H1 (cell line): ENCODE measurements around the gene INKA2. TPM values are rescaled to one million over a fixed set of nuclear protein-coding genes. Genes with fewer than 3 reads are reported as not detected.
A peak's percentile ranks its signal among the peaks of the same experiment; 100 is the strongest.

Experiments
- BACH1 ChIP-seq: IDR thresholded peaks from 2 replicates; pipeline ENCODE4 v1.6.1; 2012; ENCODE audit warnings: low read length, improper control_type of control experiment
- BCL11A ChIP-seq, 2 experiments: IDR thresholded peaks; one replicate each; pipeline ENCODE4 v1.6.1; 2011; ENCODE audit warnings: low read depth in 2 of 2, low read length in 2 of 2, mild to moderate bottlenecking in 2 of 2
- BRCA1 ChIP-seq: IDR thresholded peaks from 2 replicates; pipeline ENCODE4 v1.6.1; 2012; ENCODE audit warnings: low read depth, low read length, improper control_type of control experiment
- CBX5 ChIP-seq: fragments of 300-800, 300-1000 bp; sonication (generic); IDR thresholded peaks from 2 replicates; pipeline ENCODE4 v1.7.1; 2016; ENCODE audit warnings: antibody characterized with exemption, low read length, low read depth
- CBX8 ChIP-seq: fragments of 300-800, 300-1000 bp; sonication (generic); IDR thresholded peaks from 2 replicates; pipeline ENCODE4 v1.7.1; 2016; ENCODE audit warnings: low read depth, low read length, borderline replicate concordance
- CEBPB ChIP-seq: IDR thresholded peaks from 2 replicates; pipeline ENCODE4 v1.6.1; 2012; ENCODE audit warnings: low read depth, low read length
- CHD1 ChIP-seq: IDR thresholded peaks from 2 replicates; pipeline ENCODE4 v1.6.1; 2012; ENCODE audit warnings: low read depth, low read length, improper control_type of control experiment
- CHD2 ChIP-seq: IDR thresholded peaks from 2 replicates; pipeline ENCODE4 v1.6.1; 2012; ENCODE audit warnings: low read length, improper control_type of control experiment
- FOSL1 ChIP-seq: IDR thresholded peaks from 2 replicates; pipeline ENCODE4 v1.6.1; 2011; ENCODE audit warnings: mild to moderate bottlenecking, low read depth, low read length, moderate library complexity; ENCODE audit not compliant: insufficient read depth
- GABPA ChIP-seq: IDR thresholded peaks from 2 replicates; pipeline ENCODE4 v1.6.1; 2011; ENCODE audit warnings: mild to moderate bottlenecking, low read length, moderate library complexity, borderline replicate concordance; ENCODE audit not compliant: insufficient read depth
- JUN ChIP-seq: IDR thresholded peaks from 2 replicates; pipeline ENCODE4 v1.6.1; 2011; ENCODE audit warnings: low read depth, mild to moderate bottlenecking, improper control_type of control experiment, low read length
- KDM1A ChIP-seq: fragments of 200-600, 300-600 bp; sonication (generic); IDR thresholded peaks from 2 replicates; pipeline ENCODE4 v1.7.1; 2016; ENCODE audit warnings: mild to moderate bottlenecking, low read length, borderline replicate concordance
- KDM4A ChIP-seq: IDR thresholded peaks from one replicate; pipeline ENCODE4 v1.7.1; 2012; ENCODE audit warnings: low read depth, mild to moderate bottlenecking, moderate library complexity, low read length, inconsistent platforms; ENCODE audit not compliant: severe bottlenecking
- KDM5A ChIP-seq: fragments of 200-600 bp; IDR thresholded peaks from 2 replicates; pipeline ENCODE4 v1.7.1; 2012; ENCODE audit warnings: mild to moderate bottlenecking, low read length, inconsistent platforms, mixed read lengths
- POLR2A ChIP-seq, 2 experiments: IDR thresholded peaks; 1 replicate in 1 of 2; 2 replicates in 1 of 2; pipeline ENCODE4 v1.6.1; 2011; ENCODE audit warnings: low read depth in 2 of 2, low read length in 2 of 2, mild to moderate bottlenecking in 2 of 2; ENCODE audit errors: control extremely low read depth in 1 of 2
- POU5F1 ChIP-seq: IDR thresholded peaks from 2 replicates; pipeline ENCODE4 v1.6.1; 2011; ENCODE audit warnings: low read depth, mild to moderate bottlenecking, low read length, moderate library complexity
- RFX5 ChIP-seq: IDR thresholded peaks from 2 replicates; pipeline ENCODE4 v1.6.1; 2011; ENCODE audit warnings: low read depth, low read length, improper control_type of control experiment, borderline replicate concordance
- SIRT6 ChIP-seq: IDR thresholded peaks from one replicate; pipeline ENCODE4 v1.7.1; 2012; ENCODE audit warnings: low read length, inconsistent platforms
- SP1 ChIP-seq: IDR thresholded peaks from 2 replicates; pipeline ENCODE4 v1.6.1; 2011; ENCODE audit warnings: low read depth, low read length
- SP2 ChIP-seq: IDR thresholded peaks from 2 replicates; pipeline ENCODE4 v1.6.1; 2012; ENCODE audit warnings: mild to moderate bottlenecking, low read length, inconsistent platforms
- SRF ChIP-seq: IDR thresholded peaks from 2 replicates; pipeline ENCODE4 v1.6.1; 2011; ENCODE audit warnings: mild to moderate bottlenecking, low read depth, low read length, moderate library complexity
- TBP ChIP-seq: IDR thresholded peaks from 2 replicates; pipeline ENCODE4 v1.6.1; 2011; ENCODE audit warnings: low read depth, low read length, improper control_type of control experiment
- TEAD4 ChIP-seq: IDR thresholded peaks from 2 replicates; pipeline ENCODE4 v1.6.1; 2012; ENCODE audit warnings: low read depth, low read length, inconsistent platforms, mixed read lengths
- polyA plus RNA-seq, 7 experiments: library from polyadenylated mRNA; depleted of rRNA in 3 of 7; stranded (reverse) in 5 of 7; unstranded in 2 of 7; fragments of >200 nt in 5 of 7; fragments of 200-250 nt in 2 of 7; gene quantifications; 1 replicate in 5 of 7; 2 replicates in 1 of 7; 4 replicates in 1 of 7; pipeline versions ENCODE4 v1.2.1 to v1.2.3, GENCODE V29; 2011 to 2013; ENCODE audit warnings: missing spikeins in 2 of 7, mixed read lengths in 2 of 7
- total RNA-seq: library from RNA; stranded (reverse); fragmentation: NEBNext Ultra II Directional; extraction: Animal tissue kit (Norgen Biotek cat#: 25700); gene quantifications from 2 replicates; pipeline ENCODE4 v1.2.1, GENCODE V29; 2021
- TF ChIP-seq, protein P1 (sequence below): IDR thresholded peaks from 2 replicates; pipeline ENCODE4 v1.6.1; 2012; ENCODE audit warnings: inconsistent platforms
- TF ChIP-seq, protein P2 (sequence below): IDR thresholded peaks from 2 replicates; pipeline ENCODE4 v1.6.1; 2012; ENCODE audit warnings: low read length, inconsistent platforms

INKA2 gene
- total and polyA plus RNA-seq, 2 of the 8 experiments (the other 6 are each of a cell fraction or from before 2014, with no cell fraction given) = 4.2 to 11.5 TPM

DNA sequence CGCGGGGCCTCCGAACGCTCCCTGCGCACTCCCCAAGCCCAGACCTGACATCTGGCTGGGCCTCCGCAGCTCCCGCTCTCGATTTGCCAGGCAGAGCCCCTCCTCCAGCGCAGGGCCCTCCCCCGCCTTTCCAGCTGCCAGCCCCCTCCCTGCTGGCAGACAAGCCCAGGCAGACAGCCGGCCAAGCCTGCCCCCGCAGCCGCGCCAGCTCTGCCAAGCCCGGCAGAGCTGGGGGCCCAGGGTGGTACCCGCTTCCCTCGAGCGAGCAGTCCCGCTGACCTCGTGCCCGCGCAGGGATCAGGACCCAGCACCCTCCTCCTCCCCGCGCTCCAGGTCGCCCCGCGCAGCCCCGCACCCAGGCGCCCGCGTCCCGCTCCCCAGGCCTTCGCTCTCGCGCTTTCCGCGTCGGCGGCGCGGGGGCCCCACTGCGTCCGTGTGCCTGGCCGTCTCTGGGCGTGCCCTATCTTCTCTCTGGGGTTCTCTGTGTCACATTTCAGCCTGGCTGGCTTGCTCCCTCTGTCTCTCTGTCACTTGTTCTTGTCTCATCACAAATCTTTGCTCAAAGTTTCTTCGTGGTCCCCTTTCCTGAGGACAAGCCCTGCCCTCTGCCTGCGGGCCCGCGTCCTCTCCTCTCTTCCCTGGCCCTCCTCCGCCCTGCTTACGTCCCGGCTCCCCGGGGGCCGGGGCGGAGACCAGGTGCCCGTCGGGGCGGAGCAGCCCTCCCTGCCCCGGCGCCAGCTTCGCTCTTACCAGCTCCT is 580 bp downstream of the INKA2 start (continued):
- TF ChIP-seq RFX5 = no peak
- TF ChIP-seq POLR2A (IDR thresholded peaks at IDR 0.05; ENCODE audit: control extremely low read depth in 1 of 2, low read depth in 2 of 2, low read length in 2 of 2) = no peak
- 0 out of 2 replicates have a peak, but pooled peaks have one; percentile 3 for TF ChIP-seq FOSL1
- no peak for TF ChIP-seq TBP
- no peak for TF ChIP-seq KDM1A
- no peak for TF ChIP-seq CHD1
- no peak for TF ChIP-seq CEBPB
- TF ChIP-seq, protein P1, sequence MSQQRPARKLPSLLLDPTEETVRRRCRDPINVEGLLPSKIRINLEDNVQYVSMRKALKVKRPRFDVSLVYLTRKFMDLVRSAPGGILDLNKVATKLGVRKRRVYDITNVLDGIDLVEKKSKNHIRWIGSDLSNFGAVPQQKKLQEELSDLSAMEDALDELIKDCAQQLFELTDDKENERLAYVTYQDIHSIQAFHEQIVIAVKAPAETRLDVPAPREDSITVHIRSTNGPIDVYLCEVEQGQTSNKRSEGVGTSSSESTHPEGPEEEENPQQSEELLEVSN = peak; percentile 77
- no peak for TF ChIP-seq SIRT6
- TF ChIP-seq SRF = no peak
- peak; percentile 64 for TF ChIP-seq KDM4A
- TF ChIP-seq TEAD4 = no peak
- no peak for TF ChIP-seq POU5F1
- no peak for TF ChIP-seq BCL11A (IDR thresholded peaks at IDR 0.05; ENCODE audit: low read depth in 2 of 2, low read length in 2 of 2)
- TF ChIP-seq KDM5A = no peak
- no peak for TF ChIP-seq CBX8
- TF ChIP-seq, protein P2, sequence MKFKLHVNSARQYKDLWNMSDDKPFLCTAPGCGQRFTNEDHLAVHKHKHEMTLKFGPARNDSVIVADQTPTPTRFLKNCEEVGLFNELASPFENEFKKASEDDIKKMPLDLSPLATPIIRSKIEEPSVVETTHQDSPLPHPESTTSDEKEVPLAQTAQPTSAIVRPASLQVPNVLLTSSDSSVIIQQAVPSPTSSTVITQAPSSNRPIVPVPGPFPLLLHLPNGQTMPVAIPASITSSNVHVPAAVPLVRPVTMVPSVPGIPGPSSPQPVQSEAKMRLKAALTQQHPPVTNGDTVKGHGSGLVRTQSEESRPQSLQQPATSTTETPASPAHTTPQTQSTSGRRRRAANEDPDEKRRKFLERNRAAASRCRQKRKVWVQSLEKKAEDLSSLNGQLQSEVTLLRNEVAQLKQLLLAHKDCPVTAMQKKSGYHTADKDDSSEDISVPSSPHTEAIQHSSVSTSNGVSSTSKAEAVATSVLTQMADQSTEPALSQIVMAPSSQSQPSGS = no peak
- no peak for TF ChIP-seq CBX5
- no peak for TF ChIP-seq JUN
- no peak for TF ChIP-seq BRCA1
- no peak for TF ChIP-seq BACH1
- TF ChIP-seq SP1 = 0 out of 2 replicates have a peak, but pooled peaks have one; percentile 1
- no peak for TF ChIP-seq GABPA
- TF ChIP-seq CHD2 = no peak
- TF ChIP-seq SP2 = no peak
